Measurements from ENCODE around the gene ADAD1. TPM values are rescaled to one million over a fixed set of nuclear protein-coding genes. Genes with fewer than 3 reads are reported as not detected.
A peak's percentile ranks its signal among the peaks of the same experiment; 100 is the strongest.

Gene ADAD1
- total RNA-seq, 1 experiment from 2014 or later = not detected

DNA sequence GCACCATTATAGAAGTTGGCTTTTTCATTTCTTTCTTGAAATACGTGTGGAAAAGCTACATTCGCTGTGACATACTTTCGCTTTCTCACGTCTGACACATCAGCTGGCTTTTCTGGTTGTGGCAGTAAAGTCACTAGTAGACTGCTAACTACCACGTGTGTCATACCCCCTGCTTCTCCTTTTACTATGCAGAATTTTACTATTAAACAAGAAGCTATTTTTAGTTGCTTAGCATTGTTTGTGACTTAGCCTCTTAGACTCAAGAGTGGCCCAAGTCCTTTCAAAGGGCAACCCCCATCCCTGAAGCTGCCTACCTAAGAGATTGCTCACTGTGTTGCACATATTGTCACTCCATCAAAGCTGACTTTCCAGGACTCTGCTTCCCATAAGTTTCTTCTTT lies 79.8 kb downstream of the ADAD1 start:
- Histone ChIP-seq H3K9me3 (ENCODE audit: control insufficient read depth in 1 of 2, insufficient read depth in 1 of 2, low read depth in 1 of 2, low read length in 2 of 2) (no peaks in the 10 kb centered on the region), H3K4me2 (ENCODE audit: low read length) (peak overlapping the region; percentile 68), H3K36me3 (ENCODE audit: control insufficient read depth in 1 of 2, insufficient read depth in 2 of 2, low read length in 2 of 2) (no peaks in the 10 kb centered on the region), H3K9me2 (ENCODE audit: insufficient read depth) (no peaks in the 10 kb centered on the region), H4K20me1 (ENCODE audit: insufficient read depth) (no peaks in the 10 kb centered on the region), H2AFZ (ENCODE audit: low read depth, low read length, poor library complexity, severe bottlenecking) (peak overlapping the region; percentile 85), H3K79me2 (ENCODE audit: insufficient read depth, low read length) (no peaks in the 10 kb centered on the region), H3K9ac (ENCODE audit: low read length) (peak overlapping the region; percentile 15; the same call in 1 of the 2 replicates), H3K4me3 (replicated peaks in 1 of 2; ENCODE audit: low read depth in 1 of 2, low read length in 2 of 2) (peak overlapping the region; percentile 40 to 54), H3K27me3 (ENCODE audit: insufficient read depth, low read length) (no peaks in the 10 kb centered on the region), H3K4me1 (ENCODE audit: control insufficient read depth in 1 of 2, insufficient read depth in 2 of 2, low read length in 2 of 2) (peaks cover 0 to 5% of the 10 kb centered on the region in 2 experiments; a peak in 2 of 4 replicates), H3K27ac (ENCODE audit: low read depth, low read length) (no peak overlapping the region)
- ChIA-PET RAD21 (ENCODE audit: low non-redundant PET in 1 of 2, low total read pairs in 2 of 2, uncharacterized antibody in 2 of 2, unreplicated experiment in 2 of 2) (no interaction called here), POLR2A (no interaction called here), CTCF (no interaction called here)
- TF ChIP-seq TCF7L2 (IDR thresholded peaks at IDR 0.05; ENCODE audit: borderline replicate concordance, extremely low read depth, insufficient read depth, insufficient read length) (no peak), CEBPB (IDR thresholded peaks at IDR 0.05; ENCODE audit: low read depth) (no peak), EGR1 (IDR thresholded peaks at IDR 0.05; ENCODE audit: low read depth) (no peak), EZH2phosphoT487 (IDR thresholded peaks at IDR 0.05; ENCODE audit: borderline replicate concordance) (no peak), RAD21 (IDR thresholded peaks at IDR 0.05; ENCODE audit: low read depth) (no peak), POLR2A (IDR thresholded peaks at IDR 0.05; ENCODE audit: borderline replicate concordance, extremely low read depth, insufficient read depth, insufficient read length) (no peak), SIN3A (IDR thresholded peaks at IDR 0.05; ENCODE audit: low read depth) (no peak), SP1 (IDR thresholded peaks at IDR 0.05; ENCODE audit: low read depth) (no peak), ZFX (IDR thresholded peaks at IDR 0.05) (no peak), ZNF274 (IDR thresholded peaks at IDR 0.05; ENCODE audit: low read depth, low read length) (no peak), POLR2AphosphoS5 (IDR thresholded peaks at IDR 0.05; ENCODE audit: low read depth, low read length) (no peak)
- TF ChIP-seq, protein P1, sequence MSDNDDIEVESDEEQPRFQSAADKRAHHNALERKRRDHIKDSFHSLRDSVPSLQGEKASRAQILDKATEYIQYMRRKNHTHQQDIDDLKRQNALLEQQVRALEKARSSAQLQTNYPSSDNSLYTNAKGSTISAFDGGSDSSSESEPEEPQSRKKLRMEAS (IDR thresholded peaks at IDR 0.05) = no peak
- TF ChIP-seq, protein P2, sequence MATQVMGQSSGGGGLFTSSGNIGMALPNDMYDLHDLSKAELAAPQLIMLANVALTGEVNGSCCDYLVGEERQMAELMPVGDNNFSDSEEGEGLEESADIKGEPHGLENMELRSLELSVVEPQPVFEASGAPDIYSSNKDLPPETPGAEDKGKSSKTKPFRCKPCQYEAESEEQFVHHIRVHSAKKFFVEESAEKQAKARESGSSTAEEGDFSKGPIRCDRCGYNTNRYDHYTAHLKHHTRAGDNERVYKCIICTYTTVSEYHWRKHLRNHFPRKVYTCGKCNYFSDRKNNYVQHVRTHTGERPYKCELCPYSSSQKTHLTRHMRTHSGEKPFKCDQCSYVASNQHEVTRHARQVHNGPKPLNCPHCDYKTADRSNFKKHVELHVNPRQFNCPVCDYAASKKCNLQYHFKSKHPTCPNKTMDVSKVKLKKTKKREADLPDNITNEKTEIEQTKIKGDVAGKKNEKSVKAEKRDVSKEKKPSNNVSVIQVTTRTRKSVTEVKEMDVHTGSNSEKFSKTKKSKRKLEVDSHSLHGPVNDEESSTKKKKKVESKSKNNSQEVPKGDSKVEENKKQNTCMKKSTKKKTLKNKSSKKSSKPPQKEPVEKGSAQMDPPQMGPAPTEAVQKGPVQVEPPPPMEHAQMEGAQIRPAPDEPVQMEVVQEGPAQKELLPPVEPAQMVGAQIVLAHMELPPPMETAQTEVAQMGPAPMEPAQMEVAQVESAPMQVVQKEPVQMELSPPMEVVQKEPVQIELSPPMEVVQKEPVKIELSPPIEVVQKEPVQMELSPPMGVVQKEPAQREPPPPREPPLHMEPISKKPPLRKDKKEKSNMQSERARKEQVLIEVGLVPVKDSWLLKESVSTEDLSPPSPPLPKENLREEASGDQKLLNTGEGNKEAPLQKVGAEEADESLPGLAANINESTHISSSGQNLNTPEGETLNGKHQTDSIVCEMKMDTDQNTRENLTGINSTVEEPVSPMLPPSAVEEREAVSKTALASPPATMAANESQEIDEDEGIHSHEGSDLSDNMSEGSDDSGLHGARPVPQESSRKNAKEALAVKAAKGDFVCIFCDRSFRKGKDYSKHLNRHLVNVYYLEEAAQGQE (IDR thresholded peaks at IDR 0.05; ENCODE audit: low read depth) = no peak
- intact Hi-C loops (cut with micrococcal nuclease) = no loop called here
- ATAC-seq (peak; percentile 59), DNase-seq (ENCODE audit: low read depth, low spot score) (no peak)
- BruUV-seq (replicated peaks) = no TSS peak

Measured in HCT116 (cell line).